OCI-LY7 (cell line): ENCODE results near the gene BLCAP.

Experiments
- EZH2phosphoT487 ChIP-seq: fragments of 200-600 bp; sonication (generic); IDR thresholded peaks from 2 replicates; pipeline ENCODE4 v1.6.1; 2018; ENCODE audit warnings: low read depth, borderline replicate concordance, mild to moderate bottlenecking, mixed run types, antibody characterized with exemption, low read length, moderate library complexity, mixed read lengths
- TF ChIP-seq, protein P1 (sequence below): fragments of 200-600 bp; sonication (generic); conservative IDR thresholded peaks from 2 replicates; pipeline ENCODE4 v1.5.1; 2014; ENCODE audit warnings: mild to moderate bottlenecking, antibody characterized with exemption, low read length, moderate library complexity, mixed read lengths

DNA sequence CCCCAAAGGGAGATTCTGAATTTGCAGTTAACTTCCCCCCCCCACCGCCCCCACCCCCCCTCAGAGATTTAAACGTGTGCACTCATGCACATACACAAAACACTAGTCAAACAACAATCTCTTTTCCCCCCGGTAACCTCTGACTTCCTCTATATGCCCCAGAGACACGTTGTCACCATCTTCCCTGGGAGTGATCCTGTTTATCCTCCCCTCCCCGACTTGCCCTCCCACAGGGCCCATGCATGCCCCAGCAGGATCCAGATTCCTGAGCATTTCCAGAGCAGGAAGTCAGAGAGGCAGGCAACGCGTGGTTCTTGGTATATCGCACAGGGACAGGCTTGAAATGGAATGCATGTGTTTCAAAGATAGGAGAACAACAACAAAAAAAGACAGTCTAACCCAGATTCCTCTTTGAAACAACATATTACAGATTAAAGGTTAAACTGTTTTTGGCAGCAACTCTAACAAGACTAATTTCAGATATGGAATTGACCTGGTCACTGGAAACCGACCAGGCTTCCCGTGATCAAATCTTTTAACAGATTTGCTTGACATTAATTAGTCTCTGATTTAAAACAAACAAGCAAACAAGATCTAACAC is 1.3 kb downstream of the BLCAP start:
- TF ChIP-seq, protein P1, sequence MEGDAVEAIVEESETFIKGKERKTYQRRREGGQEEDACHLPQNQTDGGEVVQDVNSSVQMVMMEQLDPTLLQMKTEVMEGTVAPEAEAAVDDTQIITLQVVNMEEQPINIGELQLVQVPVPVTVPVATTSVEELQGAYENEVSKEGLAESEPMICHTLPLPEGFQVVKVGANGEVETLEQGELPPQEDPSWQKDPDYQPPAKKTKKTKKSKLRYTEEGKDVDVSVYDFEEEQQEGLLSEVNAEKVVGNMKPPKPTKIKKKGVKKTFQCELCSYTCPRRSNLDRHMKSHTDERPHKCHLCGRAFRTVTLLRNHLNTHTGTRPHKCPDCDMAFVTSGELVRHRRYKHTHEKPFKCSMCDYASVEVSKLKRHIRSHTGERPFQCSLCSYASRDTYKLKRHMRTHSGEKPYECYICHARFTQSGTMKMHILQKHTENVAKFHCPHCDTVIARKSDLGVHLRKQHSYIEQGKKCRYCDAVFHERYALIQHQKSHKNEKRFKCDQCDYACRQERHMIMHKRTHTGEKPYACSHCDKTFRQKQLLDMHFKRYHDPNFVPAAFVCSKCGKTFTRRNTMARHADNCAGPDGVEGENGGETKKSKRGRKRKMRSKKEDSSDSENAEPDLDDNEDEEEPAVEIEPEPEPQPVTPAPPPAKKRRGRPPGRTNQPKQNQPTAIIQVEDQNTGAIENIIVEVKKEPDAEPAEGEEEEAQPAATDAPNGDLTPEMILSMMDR = no peak
- no peak for TF ChIP-seq EZH2phosphoT487
